Skeletal muscle satellite cell (primary cell): ENCODE measurements around the gene CD163.
"Not testable (repeated sequence)": the region's sequence is repeated elsewhere in the genome, so short reads cannot be mapped to it uniquely, and the experiment has no call there.

Experiments used
- H3K27me3 ChIP-seq: 2 replicates; pipeline ENCODE4 v1.7.0; 2013; ENCODE audit warnings: low read length; ENCODE audit not compliant: control insufficient read depth, insufficient read depth
- H3K36me3 ChIP-seq: 2 replicates; pipeline ENCODE4 v1.7.0; 2013; ENCODE audit warnings: mild to moderate bottlenecking, control low read depth, low read length; ENCODE audit not compliant: insufficient read depth
- H3K4me1 ChIP-seq: 2 replicates; pipeline ENCODE4 v1.7.0; 2013; ENCODE audit warnings: low read length; ENCODE audit not compliant: control insufficient read depth, insufficient read depth
- H3K4me2 ChIP-seq: 2 replicates; pipeline ENCODE4 v1.7.0; 2013; ENCODE audit warnings: mild to moderate bottlenecking, low read length
- H3K4me3 ChIP-seq: 2 replicates; pipeline ENCODE4 v1.7.0; 2013; ENCODE audit warnings: low read length
- H3K9ac ChIP-seq: 2 replicates; pipeline ENCODE4 v1.7.0; 2013; ENCODE audit warnings: mild to moderate bottlenecking, low read depth, low read length, moderate library complexity
- H3K9me3 ChIP-seq: replicated peaks from 2 replicates; pipeline ENCODE4 v1.7.0; 2013; ENCODE audit warnings: mild to moderate bottlenecking, control low read depth, low read length

The CD163 gene

GRCh38 chr12:7448099-7448498, 55.5 kb downstream of the CD163 start:
- Histone ChIP-seq H3K9ac (no peak overlapping the region), H3K4me1 (no peaks in the 10 kb centered on the region), H3K4me3 (no peak overlapping the region), H3K27me3 (no peaks in the 10 kb centered on the region), H3K4me2 (no peak overlapping the region), H3K36me3 (no peaks in the 10 kb centered on the region), H3K9me3 (no peaks in the 10 kb centered on the region)

- Histone ChIP-seq H3K4me2 (no peak overlapping the region), H3K4me3 (no peak overlapping the region), H3K27me3 (no peaks in the 10 kb centered on the region), H3K9ac (no peak overlapping the region), H3K4me1 (no peaks in the 10 kb centered on the region), H3K9me3 (no peaks in the 10 kb centered on the region), H3K36me3 (no peaks in the 10 kb centered on the region)
These were observed 59.0 kb downstream of the CD163 start for GRCh38 chr12:7444537-7444936.

GRCh38 chr12:7444076-7444475, 59.5 kb downstream of the CD163 start, which contains the start of gene CD163L1:
Gene CD163L1 (minus strand): TSS chr12:7444153. CDS start chr12:7444127, 26 bp downstream.
- Histone ChIP-seq H3K9me3 (no peaks in the 10 kb centered on the region), H3K4me1 (no peaks in the 10 kb centered on the region), H3K4me2 (no peak within 1 kb of the TSS), H3K27me3 (no peaks in the 10 kb centered on the region), H3K36me3 (no peaks in the 10 kb centered on the region), H3K4me3 (no peak within 1 kb of the TSS), H3K9ac (no peak within 1 kb of the TSS)

- Histone ChIP-seq H3K27me3 (no peaks in the 10 kb centered on the region), H3K4me1 (no peaks in the 10 kb centered on the region), H3K4me3 (no peak overlapping the region), H3K9me3 (no peaks in the 10 kb centered on the region), H3K36me3 (no peaks in the 10 kb centered on the region), H3K9ac (no peak overlapping the region), H3K4me2 (no peak overlapping the region)
These were observed 62.4 kb downstream of the CD163 start for GRCh38 chr12:7441216-7441615.

GRCh38 chr12:7439579-7440505, 63.7 kb downstream of the CD163 start:
- Histone ChIP-seq H3K36me3 (no peaks in the 10 kb centered on the region), H3K4me2 (peak overlapping the region; percentile 69), H3K9ac (peak overlapping the region; percentile 53), H3K9me3 (no peaks in the 10 kb centered on the region), H3K4me1 (no peaks in the 10 kb centered on the region), H3K27me3 (no peaks in the 10 kb centered on the region), H3K4me3 (peak overlapping the region; percentile 64)

GRCh38 chr12:7438291-7438995, 65.1 kb downstream of the CD163 start:
- not testable (repeated sequence) for H3K36me3 ChIP-seq, H3K9ac ChIP-seq, H3K9me3 ChIP-seq, H3K4me2 ChIP-seq, H3K27me3 ChIP-seq, H3K4me3 ChIP-seq, H3K4me1 ChIP-seq

- not testable (repeated sequence) for H3K27me3 ChIP-seq, H3K4me1 ChIP-seq, H3K4me2 ChIP-seq
These were observed 66.1 kb downstream of the CD163 start for GRCh38 chr12:7437494-7437893.

GRCh38 chr12:7434670-7435069, 68.9 kb downstream of the CD163 start:
- H3K4me2 ChIP-seq: no peak overlapping the region
- no peaks in the 10 kb centered on the region for H3K9me3 ChIP-seq
- peaks cover 3% of the 10 kb centered on the region for H3K4me1 ChIP-seq
- H3K36me3 ChIP-seq: no peaks in the 10 kb centered on the region
- H3K9ac ChIP-seq: no peak overlapping the region
- H3K4me3 ChIP-seq: no peak overlapping the region
- H3K27me3 ChIP-seq: no peaks in the 10 kb centered on the region

More at GRCh38 chr12:7437494-7437893, 66.1 kb downstream of the CD163 start:
- not testable (repeated sequence) for H3K9ac ChIP-seq, H3K36me3 ChIP-seq, H3K9me3 ChIP-seq, H3K4me3 ChIP-seq

GRCh38 chr12:7433276-7433822, 70.2 kb downstream of the CD163 start:
- no peak overlapping the region for H3K4me3 ChIP-seq
- peaks cover 3% of the 10 kb centered on the region for H3K4me1 ChIP-seq
- H3K36me3 ChIP-seq: no peaks in the 10 kb centered on the region
- H3K4me2 ChIP-seq: no peak overlapping the region
- H3K9ac ChIP-seq: no peak overlapping the region
- H3K27me3 ChIP-seq: no peaks in the 10 kb centered on the region
- H3K9me3 ChIP-seq: no peaks in the 10 kb centered on the region

- H3K4me2 ChIP-seq: no peak overlapping the region
- H3K4me3 ChIP-seq: no peak overlapping the region
- no peaks in the 10 kb centered on the region for H3K9me3 ChIP-seq
- H3K27me3 ChIP-seq: no peaks in the 10 kb centered on the region
- H3K4me1 ChIP-seq: peaks cover 3% of the 10 kb centered on the region
- H3K36me3 ChIP-seq: no peaks in the 10 kb centered on the region
- no peak overlapping the region for H3K9ac ChIP-seq
These were observed 71.4 kb downstream of the CD163 start for GRCh38 chr12:7431993-7432685.
